ENCODE data around the gene DCP1B. TPM values are rescaled to one million over a fixed set of nuclear protein-coding genes. Genes with fewer than 3 reads are reported as not detected.

The DCP1B gene
- total RNA-seq: 10 to 100 TPM in 1 of 2 donors, 1 to 10 TPM in 1; 7.9 to 13.2 TPM

GRCh38 chr12:2004113-2004929 lies at the start of gene DCP1B:
TSS of gene DCP1B (minus strand) at chr12:2004457. CDS start at chr12:2004431, 26 bp downstream.
- WGBS, 2 donors: 3 to 9% methylated on average over 17 to 55 of the region's 55 CpGs
- ATAC-seq: peak; percentile 100
- no peaks in the 10 kb centered on the region for H3K36me3 ChIP-seq (replicated peaks in 1 of 2; ENCODE audit: insufficient read depth in 1 of 2, low read depth in 2 of 2)

GRCh38 chr12:2053691-2054090 lies 49.4 kb upstream of the DCP1B start:
- ATAC-seq (peak; percentile 15), DNase-seq (no peak)
- WGBS, 2 donors: 1 to 3% methylated on average over 6 to 28 of the region's 60 CpGs
- intact Hi-C loops (cut with DNase I): no loop called here
- Histone ChIP-seq H3K4me3 (no peak overlapping the region), H3K4me1 (peaks cover 13% of the 10 kb centered on the region), H3K36me3 (replicated peaks in 1 of 2; ENCODE audit: insufficient read depth in 1 of 2, low read depth in 2 of 2) (no peaks in the 10 kb centered on the region), H3K9me3 (no peaks in the 10 kb centered on the region), H3K27me3 (peaks cover 0 to 13% of the 10 kb centered on the region in 2 donors), H3K27ac (peak overlapping the region in 1 of 4 donors; percentile 20)
- no peak for TF ChIP-seq POLR2A (IDR thresholded peaks at IDR 0.05)
- TF ChIP-seq CTCF (IDR thresholded peaks at IDR 0.05): no peak

More at GRCh38 chr12:2004113-2004929, at the start of gene DCP1B:
- H3K27me3 ChIP-seq: no peaks in the 10 kb centered on the region
- intact Hi-C loops (cut with DNase I): no loop called here
- no peaks in the 10 kb centered on the region for H3K9me3 ChIP-seq
- peak within 1 kb of the TSS; percentile 92 to 95 for H3K4me3 ChIP-seq
- peaks cover 30% of the 10 kb centered on the region for H3K4me1 ChIP-seq
- peak within 1 kb of the TSS; percentile 35 to 91 (median 82) for H3K27ac ChIP-seq
- peak; percentile 97 to 98 (median 98) for DNase-seq
- TF ChIP-seq CTCF (IDR thresholded peaks at IDR 0.05) (peak in 4 of 7 experiments; percentile 10 to 33 (median 20)), POLR2A (IDR thresholded peaks at IDR 0.05) (peak; percentile 43 to 80 (median 78))

- H3K27me3 ChIP-seq: peaks cover 0 to 13% of the 10 kb centered on the region in 2 donors
- H3K4me3 ChIP-seq: no peak within 1 kb of the TSS
- peaks cover 13% of the 10 kb centered on the region for H3K4me1 ChIP-seq
- ATAC-seq (peak; percentile 41), DNase-seq (peak in 3 of 4 donors; percentile 32 to 50 (median 33))
- no peaks in the 10 kb centered on the region for H3K36me3 ChIP-seq (replicated peaks in 1 of 2; ENCODE audit: insufficient read depth in 1 of 2, low read depth in 2 of 2)
- intact Hi-C loops (cut with DNase I): no loop called here
- no peaks in the 10 kb centered on the region for H3K9me3 ChIP-seq
- H3K27ac ChIP-seq: peak within 1 kb of the TSS in 1 of 4 donors; percentile 20
- WGBS, 2 donors: 1 to 2% methylated on average over 23 to 77 of the region's 90 CpGs
- TF ChIP-seq CTCF (IDR thresholded peaks at IDR 0.05) (peak in 3 of 7 experiments; percentile 14 to 33 (median 21)), POLR2A (IDR thresholded peaks at IDR 0.05) (no peak)
Observed at GRCh38 chr12:2052826-2053678, 48.8 kb upstream of the DCP1B start, which contains the start of gene CACNA1C. TSS of gene CACNA1C (plus strand) at chr12:2052987. CDS start at chr12:2053563, 576 bp downstream.

GRCh38 chr12:2051700-2052621 lies 47.7 kb upstream of the DCP1B start:
- Histone ChIP-seq H3K27ac (no peak overlapping the region), H3K36me3 (replicated peaks in 1 of 2; ENCODE audit: insufficient read depth in 1 of 2, low read depth in 2 of 2) (no peaks in the 10 kb centered on the region), H3K9me3 (no peaks in the 10 kb centered on the region), H3K27me3 (peaks cover 0 to 13% of the 10 kb centered on the region in 2 donors), H3K4me1 (peaks cover 13% of the 10 kb centered on the region), H3K4me3 (no peak overlapping the region)
- WGBS, 2 donors: 8 to 21% methylated on average over 18 to 51 of the region's 52 CpGs
- no peak for TF ChIP-seq POLR2A (IDR thresholded peaks at IDR 0.05)
- no peak for TF ChIP-seq CTCF (IDR thresholded peaks at IDR 0.05)
- intact Hi-C loops (cut with DNase I): no loop called here
- DNase-seq (no peak), ATAC-seq (no peak)
